Measurements from ENCODE around the gene CNBP. TPM values are rescaled to one million over a fixed set of nuclear protein-coding genes. Genes with fewer than 3 reads are reported as not detected.

CNBP gene
- total and polyA plus RNA-seq, 2 of the 13 experiments (the other 11 are each of a cell fraction or from before 2014, with no cell fraction given), result 282 to 354 TPM

GRCh38 chr3:129226374-129226773 is 42.7 kb upstream of the CNBP start (continued):
- TF ChIP-seq, protein P1, sequence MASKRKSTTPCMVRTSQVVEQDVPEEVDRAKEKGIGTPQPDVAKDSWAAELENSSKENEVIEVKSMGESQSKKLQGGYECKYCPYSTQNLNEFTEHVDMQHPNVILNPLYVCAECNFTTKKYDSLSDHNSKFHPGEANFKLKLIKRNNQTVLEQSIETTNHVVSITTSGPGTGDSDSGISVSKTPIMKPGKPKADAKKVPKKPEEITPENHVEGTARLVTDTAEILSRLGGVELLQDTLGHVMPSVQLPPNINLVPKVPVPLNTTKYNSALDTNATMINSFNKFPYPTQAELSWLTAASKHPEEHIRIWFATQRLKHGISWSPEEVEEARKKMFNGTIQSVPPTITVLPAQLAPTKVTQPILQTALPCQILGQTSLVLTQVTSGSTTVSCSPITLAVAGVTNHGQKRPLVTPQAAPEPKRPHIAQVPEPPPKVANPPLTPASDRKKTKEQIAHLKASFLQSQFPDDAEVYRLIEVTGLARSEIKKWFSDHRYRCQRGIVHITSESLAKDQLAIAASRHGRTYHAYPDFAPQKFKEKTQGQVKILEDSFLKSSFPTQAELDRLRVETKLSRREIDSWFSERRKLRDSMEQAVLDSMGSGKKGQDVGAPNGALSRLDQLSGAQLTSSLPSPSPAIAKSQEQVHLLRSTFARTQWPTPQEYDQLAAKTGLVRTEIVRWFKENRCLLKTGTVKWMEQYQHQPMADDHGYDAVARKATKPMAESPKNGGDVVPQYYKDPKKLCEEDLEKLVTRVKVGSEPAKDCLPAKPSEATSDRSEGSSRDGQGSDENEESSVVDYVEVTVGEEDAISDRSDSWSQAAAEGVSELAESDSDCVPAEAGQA (IDR thresholded peaks at IDR 0.05; ENCODE audit: low read depth), result no peak
- TF ChIP-seq, protein P1 (CRISPR knock-in tag; IDR thresholded peaks at IDR 0.05; ENCODE audit: borderline replicate concordance), result no peak
- TF ChIP-seq MIER3 (CRISPR knock-in tag; IDR thresholded peaks at IDR 0.05; ENCODE audit: borderline replicate concordance), result no peak
- TF ChIP-seq ELF4 (CRISPR knock-in tag; IDR thresholded peaks at IDR 0.05; ENCODE audit: borderline replicate concordance), result no peak

DNA sequence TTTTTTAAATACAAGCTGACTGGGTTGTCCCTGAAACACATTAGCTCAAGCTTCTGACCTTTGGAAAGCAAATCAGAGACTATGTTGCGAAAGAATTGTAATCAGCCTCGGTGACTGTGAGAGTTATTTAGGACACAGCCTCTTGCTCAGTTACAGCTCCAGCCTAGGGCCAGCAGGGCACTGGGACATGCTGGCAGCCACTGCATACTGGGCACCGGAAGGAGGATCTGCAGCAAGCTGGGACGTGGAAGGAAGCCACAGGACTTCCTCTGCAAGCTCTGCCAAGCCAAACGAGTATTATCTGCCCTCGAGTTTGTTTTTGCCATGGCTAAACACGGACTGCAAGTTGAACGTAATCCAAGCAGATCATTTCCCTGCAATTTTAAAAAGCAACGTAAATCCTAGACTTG is 41.3 kb upstream of the CNBP start:
- DNase-seq (ENCODE audit: low spot score) (peak; percentile 92), ATAC-seq (peak; percentile 96), FAIRE-seq (peak; percentile 97)
- no peaks in the 10 kb centered on the region for H3K27me3 ChIP-seq (ENCODE audit: control insufficient read depth in 1 of 2, insufficient read depth in 2 of 2, low read length in 2 of 2)
- no peaks in the 10 kb centered on the region for H3K36me3 ChIP-seq (replicated peaks in 1 of 2; ENCODE audit: control insufficient read depth in 1 of 2, insufficient read depth in 2 of 2, low read length in 2 of 2)
- under 1% methylated on average over 9 of the region's 9 CpGs for WGBS (ENCODE audit: low lambda C conversion rate)
- peak overlapping the region; percentile 71 for H3K9ac ChIP-seq (ENCODE audit: insufficient read depth, low read depth, low read length)
- H3K4me2 ChIP-seq (ENCODE audit: low read depth, low read length), result peak overlapping the region; percentile 99
- peak overlapping the region; percentile 98 for H2AFZ ChIP-seq (ENCODE audit: low read length)
- POLR2A ChIA-PET, result interaction anchor here (0.7 to 2.0 kb wide), 14 partner anchors 11 to 346 kb away, joined by 3 to 16 read pairs (median 5); partner anchors contain the start of genes ACAD9, CNBP, COPG1 and HMCES
- no peaks in the 10 kb centered on the region for H3K79me2 ChIP-seq (ENCODE audit: insufficient read depth, low read length)
- intact Hi-C loops (cut with micrococcal nuclease; ENCODE audit: unreplicated experiment) (loop anchor here (5.0 kb wide), 1 partner anchor 43 kb away; the partner anchor contains the start of gene CNBP), in situ Hi-C loops (cut with HindIII; ENCODE audit: extremely low pct_ligation_motif_present, low pct_unique_long_range_greater_than_20kb) (no loop called here)
- no peaks in the 10 kb centered on the region for H3K9me3 ChIP-seq (ENCODE audit: low read length)
- peaks cover 59% of the 10 kb centered on the region for H3K4me1 ChIP-seq (ENCODE audit: insufficient read depth, low read length)
- peak overlapping the region; percentile 48 to 67 (median 60) for H3K4me3 ChIP-seq (replicated peaks in 1 of 3; ENCODE audit: insufficient read depth in 1 of 3, low read depth in 2 of 3, low read length in 3 of 3)
- no TSS peak for BruUV-seq (replicated peaks)
- H3K27ac ChIP-seq (ENCODE audit: extremely low read length, insufficient read depth, low read length), result peak overlapping the region; percentile 91
- CTCF ChIA-PET (ENCODE audit: low intra/inter-chr PET ratio, low total read pairs), result interaction anchor here (0.7 kb wide), 1 partner anchor 20 kb away, joined by 7 read pairs; no protein-coding TSS in a partner anchor
- H4K20me1 ChIP-seq (ENCODE audit: insufficient read depth, low read length), result no peaks in the 10 kb centered on the region
- no peak for TF ChIP-seq ZNF24 (IDR thresholded peaks at IDR 0.05)
- no peak for TF ChIP-seq KAT7 (CRISPR knock-in tag; IDR thresholded peaks at IDR 0.05; ENCODE audit: borderline replicate concordance)
- TF ChIP-seq TEAD3 (CRISPR knock-in tag; optimal IDR thresholded peaks at IDR 0.05; ENCODE audit: borderline replicate concordance), result peak; percentile 80
- TF ChIP-seq, protein P1 (IDR thresholded peaks at IDR 0.05; ENCODE audit: low read depth), result no peak
- TF ChIP-seq, protein P1 (CRISPR knock-in tag; IDR thresholded peaks at IDR 0.05; ENCODE audit: borderline replicate concordance), result no peak
- no peak for TF ChIP-seq IKZF4 (CRISPR knock-in tag; IDR thresholded peaks at IDR 0.05; ENCODE audit: borderline replicate concordance, low read depth, not compliant biosample characterization)
- TF ChIP-seq ZNF260 (CRISPR knock-in tag; IDR thresholded peaks at IDR 0.05; ENCODE audit: borderline replicate concordance, low read depth), result no peak
- no peak for TF ChIP-seq ZNF543 (CRISPR knock-in tag; IDR thresholded peaks at IDR 0.05)
- peak; percentile 24; the same call in 1 of the 2 replicates for TF ChIP-seq ISL2 (CRISPR knock-in tag; IDR thresholded peaks at IDR 0.05)

Data from HepG2 (cell line).